Neural cell (in vitro differentiated cells): Measurements from ENCODE around the gene SRGAP3. TPM values are rescaled to one million over a fixed set of nuclear protein-coding genes. Genes with fewer than 3 reads are reported as not detected.

ENCODE experiments used
- H2AFZ ChIP-seq: fragments of 200-600, 300-800 bp; sonication (generic), shearing (Covaris generic); 2 replicates; pipeline ENCODE4 v1.6.0; 2014; ENCODE audit warnings: low read depth, mild to moderate bottlenecking, antibody characterized with exemption, low read length, moderate library complexity
- H3F3A ChIP-seq: fragments of 200-600 bp; shearing (Covaris generic); 2 replicates; pipeline ENCODE4 v1.6.1; 2016; ENCODE audit warnings: mild to moderate bottlenecking, moderate library complexity, mixed read lengths, antibody characterized with exemption, low read length; ENCODE audit not compliant: insufficient read depth, poor library complexity, severe bottlenecking
- H3K27ac ChIP-seq: fragments of 200-600, 300-800 bp; sonication (generic), shearing (Covaris generic); 2 replicates; pipeline ENCODE4 v1.5.1; 2014; ENCODE audit warnings: mild to moderate bottlenecking, low read length, moderate library complexity
- H3K27me3 ChIP-seq: fragments of 300-800, 200-600 bp; sonication (generic), shearing (Covaris generic); 2 replicates; pipeline ENCODE4 v1.6.0; 2014; ENCODE audit warnings: mild to moderate bottlenecking, low read depth, low read length, moderate library complexity; ENCODE audit not compliant: insufficient read depth
- H3K36me3 ChIP-seq: fragments of 300-800, 200-600 bp; sonication (generic), shearing (Covaris generic); 2 replicates; pipeline ENCODE4 v1.5.1; 2014; ENCODE audit warnings: mild to moderate bottlenecking, antibody characterized with exemption, low read length, moderate library complexity; ENCODE audit not compliant: insufficient read depth
- H3K4me2 ChIP-seq: fragments of 300-800, 200-600 bp; sonication (generic), shearing (Covaris generic); 2 replicates; pipeline ENCODE4 v1.6.0; 2014; ENCODE audit warnings: mild to moderate bottlenecking, low read length
- H3K4me3 ChIP-seq: fragments of 300-800, 200-600 bp; sonication (generic), shearing (Covaris generic); 2 replicates; pipeline ENCODE4 v1.5.1; 2014; ENCODE audit warnings: mild to moderate bottlenecking, low read length, moderate library complexity
- H3K79me2 ChIP-seq: fragments of 200-600 bp; shearing (Covaris generic); replicated peaks from 2 replicates; pipeline ENCODE4 v1.6.0; 2014; ENCODE audit warnings: mild to moderate bottlenecking, low read length, moderate library complexity; ENCODE audit not compliant: insufficient read depth
- H3K9ac ChIP-seq: fragments of 300-800, 200-600 bp; sonication (generic), shearing (Covaris generic); 2 replicates; pipeline ENCODE4 v1.6.1; 2016; ENCODE audit warnings: mild to moderate bottlenecking, low read length, mixed read lengths
- H3K9me2 ChIP-seq: fragments of 200-600 bp; shearing (Covaris generic); 2 replicates; pipeline ENCODE4 v1.6.1; 2016; ENCODE audit warnings: mild to moderate bottlenecking, low read length, mixed read lengths; ENCODE audit not compliant: insufficient read depth
- H3K9me3 ChIP-seq: fragments of 200-600, 300-800 bp; sonication (generic), shearing (Covaris generic); 2 replicates; pipeline ENCODE4 v1.6.1; 2016; ENCODE audit warnings: mild to moderate bottlenecking, mixed run types, low read length, moderate library complexity, mixed read lengths
- H4K20me1 ChIP-seq: fragments of 200-600 bp; shearing (Covaris generic); 2 replicates; pipeline ENCODE4 v1.6.1; 2016; ENCODE audit warnings: mild to moderate bottlenecking, mixed run types; ENCODE audit not compliant: insufficient read depth
- EP300 ChIP-seq: fragments of 450-650 bp; conservative IDR thresholded peaks from 2 replicates; pipeline ENCODE4 v1.6.1; 2014; ENCODE audit warnings: antibody characterized with exemption, mild to moderate bottlenecking, moderate library complexity; ENCODE audit not compliant: poor library complexity, severe bottlenecking
- EZH2 ChIP-seq: fragments of 200-600, 300-800 bp; shearing (Covaris generic), sonication (generic); IDR thresholded peaks from 2 replicates; pipeline ENCODE4 v1.6.1; 2014; ENCODE audit warnings: antibody characterized with exemption, low read length, borderline replicate concordance, mild to moderate bottlenecking; ENCODE audit not compliant: insufficient read depth, poor library complexity, severe bottlenecking
- MXI1 ChIP-seq: fragments of 450-650 bp; conservative IDR thresholded peaks from 2 replicates; pipeline ENCODE4 v1.6.1; 2014; ENCODE audit warnings: antibody characterized with exemption, mild to moderate bottlenecking; ENCODE audit not compliant: poor library complexity, severe bottlenecking
- POLR2AphosphoS5 ChIP-seq: IDR thresholded peaks from 2 replicates; pipeline ENCODE4 v1.6.1; 2012
- RAD21 ChIP-seq: fragments of 450-650 bp; conservative IDR thresholded peaks from 2 replicates; pipeline ENCODE4 v1.6.1; 2014; ENCODE audit warnings: antibody characterized with exemption, mild to moderate bottlenecking, moderate library complexity
- REST ChIP-seq: IDR thresholded peaks from 2 replicates; pipeline ENCODE4 v1.6.1; 2012; ENCODE audit warnings: borderline replicate concordance
- SMC3 ChIP-seq: fragments of 450-650 bp; conservative IDR thresholded peaks from 2 replicates; pipeline ENCODE4 v1.6.1; 2014; ENCODE audit warnings: antibody characterized with exemption, mild to moderate bottlenecking, moderate library complexity; ENCODE audit not compliant: poor library complexity
- TAF1 ChIP-seq: IDR thresholded peaks from 2 replicates; pipeline ENCODE4 v1.6.1; 2012; ENCODE audit warnings: low read depth
- polyA plus RNA-seq: library from polyadenylated mRNA; depleted of rRNA; stranded (reverse); fragments of >200 nt; gene quantifications from 2 replicates; pipeline ENCODE4 v1.2.3, GENCODE V29; 2014
- TF ChIP-seq, protein P1 (sequence below): fragments of 450-650 bp; IDR thresholded peaks from 2 replicates; pipeline ENCODE4 v1.5.1; 2014; ENCODE audit warnings: antibody characterized with exemption, mild to moderate bottlenecking, moderate library complexity; ENCODE audit not compliant: poor library complexity, severe bottlenecking

The SRGAP3 gene
- polyA plus RNA-seq, 1 donor from 2014 or later: 31.5 TPM

- Histone ChIP-seq H3K79me2 (peaks cover 7% of the 10 kb centered on the region), H3K4me3 (no peak overlapping the region), H3K36me3 (no peaks in the 10 kb centered on the region), H3F3A (no peaks in the 10 kb centered on the region), H3K9me2 (no peaks in the 10 kb centered on the region), H3K9me3 (no peaks in the 10 kb centered on the region), H3K9ac (no peak overlapping the region), H4K20me1 (no peaks in the 10 kb centered on the region), H3K27ac (no peak overlapping the region), H3K4me2 (no peak overlapping the region), H3K27me3 (no peaks in the 10 kb centered on the region), H2AFZ (no peak overlapping the region)
- no peak for TF ChIP-seq POLR2AphosphoS5
- TF ChIP-seq MXI1: no peak
- TF ChIP-seq RAD21: no peak
- TF ChIP-seq REST: no peak
- no peak for TF ChIP-seq SMC3
- TF ChIP-seq EP300: no peak
- TF ChIP-seq, protein P1, sequence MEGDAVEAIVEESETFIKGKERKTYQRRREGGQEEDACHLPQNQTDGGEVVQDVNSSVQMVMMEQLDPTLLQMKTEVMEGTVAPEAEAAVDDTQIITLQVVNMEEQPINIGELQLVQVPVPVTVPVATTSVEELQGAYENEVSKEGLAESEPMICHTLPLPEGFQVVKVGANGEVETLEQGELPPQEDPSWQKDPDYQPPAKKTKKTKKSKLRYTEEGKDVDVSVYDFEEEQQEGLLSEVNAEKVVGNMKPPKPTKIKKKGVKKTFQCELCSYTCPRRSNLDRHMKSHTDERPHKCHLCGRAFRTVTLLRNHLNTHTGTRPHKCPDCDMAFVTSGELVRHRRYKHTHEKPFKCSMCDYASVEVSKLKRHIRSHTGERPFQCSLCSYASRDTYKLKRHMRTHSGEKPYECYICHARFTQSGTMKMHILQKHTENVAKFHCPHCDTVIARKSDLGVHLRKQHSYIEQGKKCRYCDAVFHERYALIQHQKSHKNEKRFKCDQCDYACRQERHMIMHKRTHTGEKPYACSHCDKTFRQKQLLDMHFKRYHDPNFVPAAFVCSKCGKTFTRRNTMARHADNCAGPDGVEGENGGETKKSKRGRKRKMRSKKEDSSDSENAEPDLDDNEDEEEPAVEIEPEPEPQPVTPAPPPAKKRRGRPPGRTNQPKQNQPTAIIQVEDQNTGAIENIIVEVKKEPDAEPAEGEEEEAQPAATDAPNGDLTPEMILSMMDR: no peak
- no peak for TF ChIP-seq EZH2
- no peak for TF ChIP-seq TAF1
Observed at GRCh38 chr3:9168241-9168741, 81.2 kb downstream of the SRGAP3 start.

- TF ChIP-seq RAD21 (no peak), MXI1 (no peak), EZH2 (no peak), SMC3 (no peak), EP300 (no peak), TAF1 (no peak), POLR2AphosphoS5 (no peak), REST (no peak)
- TF ChIP-seq, protein P1: no peak
Observed at GRCh38 chr3:9167222-9167621, 82.2 kb downstream of the SRGAP3 start.

More at GRCh38 chr3:9167222-9167621, 82.2 kb downstream of the SRGAP3 start:
- Histone ChIP-seq H3K79me2 (peaks cover 7% of the 10 kb centered on the region), H3K4me2 (no peak overlapping the region), H3K36me3 (no peaks in the 10 kb centered on the region), H3K9me2 (no peaks in the 10 kb centered on the region), H3K4me3 (no peak overlapping the region), H3F3A (no peaks in the 10 kb centered on the region), H4K20me1 (no peaks in the 10 kb centered on the region), H3K27me3 (no peaks in the 10 kb centered on the region), H3K27ac (no peak overlapping the region), H2AFZ (no peak overlapping the region), H3K9me3 (no peaks in the 10 kb centered on the region), H3K9ac (no peak overlapping the region)
